IPS-11a (cell line): ENCODE data around the gene SLC66A2.
"Not testable (repeated sequence)": the region's sequence is repeated elsewhere in the genome, so short reads cannot be mapped to it uniquely, and the experiment has no call there.

ENCODE experiments used
- H3K4me3 ChIP-seq: one replicate; pipeline ENCODE4 v1.5.1; 2013; ENCODE audit warnings: low read depth, low read length, control low read depth

The SLC66A2 gene

GRCh38 chr18:79869591-79870300 lies 81.7 kb downstream of the SLC66A2 start:
- H3K4me3 ChIP-seq = no peak overlapping the region

DNA sequence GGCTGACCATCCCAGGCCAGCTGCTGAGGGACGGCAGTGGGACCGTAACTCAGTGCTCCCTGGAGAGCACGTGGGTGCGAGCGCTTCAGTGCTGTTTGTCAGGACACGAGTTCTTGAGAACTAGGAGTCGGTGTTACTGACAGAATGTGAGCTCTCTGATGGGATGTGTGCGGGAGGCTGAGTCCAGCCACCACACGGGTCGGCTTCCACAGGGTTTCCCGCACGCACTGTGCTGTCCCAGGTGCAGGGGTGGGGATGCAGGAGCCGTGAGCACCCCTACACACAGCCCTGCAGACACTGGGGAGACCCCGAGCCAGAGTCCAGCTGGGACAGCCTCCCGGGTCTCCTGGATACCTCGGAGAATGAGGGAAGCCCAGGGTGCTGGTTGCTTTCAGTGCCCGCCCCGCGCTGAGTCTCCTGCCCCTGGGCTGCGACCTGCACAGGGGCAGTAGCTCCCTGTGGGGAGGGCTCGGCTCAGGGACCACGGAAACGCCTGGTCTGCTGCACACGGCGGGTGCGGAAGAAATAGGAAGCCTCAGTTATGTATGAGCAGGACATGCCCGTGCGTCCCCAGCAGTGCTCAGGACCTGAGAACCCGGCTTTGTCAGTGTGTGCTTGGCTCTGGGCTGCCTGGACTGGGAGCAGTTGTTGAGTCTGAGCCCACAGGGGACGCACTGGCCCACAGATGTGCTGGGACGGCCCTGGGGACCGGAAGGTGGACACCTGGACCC lies 82.5 kb downstream of the SLC66A2 start:
- H3K4me3 ChIP-seq = no peak overlapping the region

GRCh38 chr18:79868168-79868784 lies 83.2 kb downstream of the SLC66A2 start:
- no peak overlapping the region for H3K4me3 ChIP-seq

- no peak overlapping the region for H3K4me3 ChIP-seq
These were observed 83.8 kb downstream of the SLC66A2 start for GRCh38 chr18:79867666-79868065.

GRCh38 chr18:79866889-79867574 lies 84.4 kb downstream of the SLC66A2 start:
- no peak overlapping the region for H3K4me3 ChIP-seq

DNA sequence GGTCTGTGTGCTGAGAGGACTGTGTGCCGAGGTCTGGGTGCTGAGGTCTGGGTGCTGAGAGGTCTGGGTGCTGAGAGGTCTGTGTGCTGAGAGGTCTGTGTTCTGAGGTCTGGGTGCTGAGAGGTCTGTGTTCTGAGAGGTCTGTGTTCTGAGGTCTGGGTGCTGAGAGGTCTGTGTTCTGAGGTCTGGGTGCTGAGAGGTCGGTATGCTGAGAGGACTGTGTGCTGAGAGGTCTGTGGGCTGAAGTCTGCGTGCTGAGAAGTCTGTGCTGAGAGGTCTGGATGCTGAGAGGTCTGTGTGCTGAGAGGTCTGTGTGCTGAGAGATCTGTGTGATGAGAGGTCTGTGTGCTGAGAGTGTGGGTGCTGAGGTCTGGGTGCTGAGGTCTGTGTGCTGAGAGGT lies 85.5 kb downstream of the SLC66A2 start:
- H3K4me3 ChIP-seq = not testable (repeated sequence)

DNA sequence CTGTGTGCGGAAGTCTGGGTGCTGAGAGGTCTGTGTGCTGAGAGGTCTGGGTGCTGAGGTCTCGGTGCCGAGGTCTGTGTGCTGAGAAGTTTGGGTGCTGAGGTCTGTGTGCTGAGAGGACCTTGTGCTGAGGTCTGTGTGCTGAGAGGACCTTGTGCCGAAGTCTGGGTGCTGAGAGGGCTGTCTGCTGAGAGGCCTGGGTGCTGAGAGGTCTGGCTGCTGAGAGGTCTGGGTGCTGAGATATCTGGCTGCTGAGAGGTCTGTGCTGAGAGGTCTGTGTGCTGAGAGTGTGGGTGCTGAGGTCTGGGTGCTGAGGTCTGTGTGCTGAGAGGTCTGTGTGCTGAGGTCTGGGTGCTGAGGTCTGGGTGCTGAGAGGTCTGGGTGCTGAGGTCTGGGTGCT lies 86.5 kb downstream of the SLC66A2 start:
- H3K4me3 ChIP-seq = not testable (repeated sequence)

DNA sequence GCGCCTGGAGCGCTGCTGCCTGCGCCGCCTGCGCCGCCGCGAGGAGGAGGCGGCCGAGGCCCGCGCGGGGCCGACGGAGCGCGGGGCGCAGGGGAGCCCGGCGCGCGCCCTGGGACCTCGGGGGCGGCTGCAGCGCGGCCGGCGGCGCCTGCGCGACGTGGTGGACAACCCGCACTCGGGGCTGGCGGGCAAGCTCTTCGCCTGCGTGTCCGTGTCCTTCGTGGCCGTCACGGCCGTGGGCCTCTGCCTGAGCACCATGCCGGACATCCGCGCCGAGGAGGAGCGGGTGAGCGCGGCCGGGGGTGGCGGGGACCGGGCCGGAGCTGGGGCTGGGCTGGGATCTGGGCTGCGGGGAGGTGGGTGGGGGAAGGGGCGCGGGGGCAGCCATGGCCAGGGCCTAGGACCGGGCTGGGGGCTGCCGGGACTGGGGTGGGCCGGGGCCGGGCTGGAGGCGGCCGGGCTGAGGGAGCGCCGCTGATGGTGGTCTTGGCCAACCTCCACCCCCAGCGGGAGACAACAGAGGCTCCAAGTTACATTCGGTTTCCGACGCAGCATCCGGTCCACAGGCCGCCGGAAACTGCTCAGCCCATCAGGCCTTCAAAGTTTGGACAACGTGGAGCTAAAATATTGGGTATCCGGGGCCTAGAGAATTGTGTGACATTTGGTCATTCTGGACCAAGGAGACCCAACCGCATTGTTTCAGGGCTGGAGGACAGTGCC lies 87.3 kb downstream of the SLC66A2 start:
- H3K4me3 ChIP-seq = no peak overlapping the region

DNA sequence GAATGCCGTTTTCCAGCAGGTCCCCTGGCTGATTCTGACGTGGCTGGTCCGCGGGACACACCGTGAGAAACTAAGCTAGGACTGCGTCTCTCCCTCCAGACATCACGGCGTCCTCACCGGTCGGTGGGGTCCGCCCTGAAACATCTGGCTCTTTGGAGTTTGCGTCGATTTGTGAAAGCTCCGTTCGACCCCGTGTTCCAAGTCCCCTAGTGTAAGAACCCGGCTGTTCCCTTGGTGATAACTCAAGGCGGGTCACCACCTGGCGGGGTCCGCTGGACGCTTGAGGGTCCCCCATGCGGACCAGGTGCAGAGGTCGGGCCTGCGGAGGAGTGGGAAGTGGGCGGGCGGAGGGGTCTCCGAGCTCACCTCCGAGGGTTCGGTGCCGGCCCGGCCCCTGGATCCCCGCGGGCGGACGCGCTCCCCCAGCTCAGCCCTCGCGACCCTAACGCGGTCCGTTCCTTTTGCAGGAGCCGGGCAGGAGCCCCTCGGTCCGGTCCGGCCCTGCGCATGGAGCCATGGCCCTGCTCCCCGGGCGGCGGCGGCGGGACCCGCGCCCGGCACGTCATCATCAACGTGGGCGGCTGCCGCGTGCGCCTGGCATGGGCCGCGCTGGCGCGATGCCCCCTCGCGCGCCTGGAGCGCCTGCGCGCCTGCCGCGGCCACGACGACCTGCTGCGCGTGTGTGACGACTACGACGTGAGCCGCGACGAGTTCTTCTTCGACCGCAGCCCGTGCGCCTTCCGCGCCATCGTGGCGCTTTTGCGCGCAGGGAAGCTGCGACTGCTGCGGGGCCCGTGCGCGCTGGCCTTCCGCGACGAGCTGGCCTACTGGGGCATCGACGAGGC lies 88.1 kb downstream of the SLC66A2 start:
- H3K4me3 ChIP-seq = no peak overlapping the region

GRCh38 chr18:79862562-79862961 lies 88.9 kb downstream of the SLC66A2 start:
- H3K4me3 ChIP-seq = no peak overlapping the region

DNA sequence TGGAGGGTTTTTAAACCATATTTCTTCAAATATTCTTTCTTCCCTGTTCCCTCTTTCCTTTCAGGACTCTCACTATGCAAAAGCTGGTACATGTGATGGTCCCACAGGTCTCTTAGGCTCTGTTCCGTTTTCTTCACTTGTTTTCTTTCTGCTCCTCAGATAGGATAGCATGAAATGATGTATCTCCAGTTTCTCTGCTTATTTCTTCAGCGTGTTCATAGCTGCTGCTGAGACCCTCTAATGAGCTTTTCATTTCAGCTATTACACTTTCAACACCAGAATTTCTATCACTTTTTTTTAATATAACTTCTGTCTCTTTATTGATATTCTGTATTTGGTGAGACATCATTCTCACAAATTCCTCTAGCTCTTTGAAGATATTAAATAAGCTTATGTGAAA lies 89.8 kb downstream of the SLC66A2 start:
- no peak overlapping the region for H3K4me3 ChIP-seq

DNA sequence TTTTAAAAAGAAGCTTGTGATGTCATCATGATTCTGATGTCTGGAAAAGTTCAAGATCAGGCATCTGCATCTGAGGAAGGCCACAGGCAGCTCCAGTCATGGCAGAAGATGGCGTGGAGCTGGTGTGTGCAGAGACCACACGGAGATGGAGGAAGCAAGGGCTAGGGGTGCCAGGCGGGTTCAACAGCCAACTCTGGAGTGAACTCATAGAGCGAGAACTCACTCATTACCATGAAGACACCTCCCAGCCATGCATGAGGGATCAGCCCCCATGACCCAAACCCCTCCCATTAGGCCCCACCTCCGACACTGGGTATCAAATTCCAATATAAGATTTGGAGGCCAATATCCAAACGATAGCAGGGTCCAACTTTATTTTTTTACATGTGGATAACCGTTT lies 92.1 kb downstream of the SLC66A2 start:
- no peak overlapping the region for H3K4me3 ChIP-seq

DNA sequence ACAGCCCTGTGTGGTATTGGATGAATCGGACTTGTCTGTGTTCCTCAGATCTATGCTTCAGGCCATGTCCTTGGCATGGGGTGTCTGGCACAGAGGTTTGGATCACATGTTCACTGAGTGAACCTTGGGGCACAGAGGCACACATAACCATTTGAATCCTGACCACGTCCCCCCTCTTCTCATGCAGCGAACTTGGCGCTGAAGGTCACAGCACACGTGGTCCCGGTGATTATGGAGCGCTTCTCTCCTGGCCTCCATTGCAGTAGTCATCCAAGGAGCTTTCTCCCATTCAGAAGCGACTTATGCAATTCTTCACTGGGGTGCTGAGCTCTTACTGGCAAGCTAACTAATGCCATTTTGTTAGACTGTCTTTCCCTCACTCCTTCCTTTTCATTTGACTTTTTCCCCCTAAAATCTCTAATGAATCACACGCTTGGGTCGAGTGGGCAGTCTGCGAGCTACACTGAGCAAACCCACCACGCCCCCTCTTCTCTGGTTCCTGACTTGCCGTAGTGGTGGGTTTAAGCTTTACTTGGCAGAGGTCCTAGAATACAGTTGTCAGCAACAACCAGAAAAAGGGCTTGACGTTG lies 94.3 kb downstream of the SLC66A2 start:
- no peak overlapping the region for H3K4me3 ChIP-seq

GRCh38 chr18:79856119-79857007 lies 95.1 kb downstream of the SLC66A2 start:
- H3K4me3 ChIP-seq = no peak overlapping the region

DNA sequence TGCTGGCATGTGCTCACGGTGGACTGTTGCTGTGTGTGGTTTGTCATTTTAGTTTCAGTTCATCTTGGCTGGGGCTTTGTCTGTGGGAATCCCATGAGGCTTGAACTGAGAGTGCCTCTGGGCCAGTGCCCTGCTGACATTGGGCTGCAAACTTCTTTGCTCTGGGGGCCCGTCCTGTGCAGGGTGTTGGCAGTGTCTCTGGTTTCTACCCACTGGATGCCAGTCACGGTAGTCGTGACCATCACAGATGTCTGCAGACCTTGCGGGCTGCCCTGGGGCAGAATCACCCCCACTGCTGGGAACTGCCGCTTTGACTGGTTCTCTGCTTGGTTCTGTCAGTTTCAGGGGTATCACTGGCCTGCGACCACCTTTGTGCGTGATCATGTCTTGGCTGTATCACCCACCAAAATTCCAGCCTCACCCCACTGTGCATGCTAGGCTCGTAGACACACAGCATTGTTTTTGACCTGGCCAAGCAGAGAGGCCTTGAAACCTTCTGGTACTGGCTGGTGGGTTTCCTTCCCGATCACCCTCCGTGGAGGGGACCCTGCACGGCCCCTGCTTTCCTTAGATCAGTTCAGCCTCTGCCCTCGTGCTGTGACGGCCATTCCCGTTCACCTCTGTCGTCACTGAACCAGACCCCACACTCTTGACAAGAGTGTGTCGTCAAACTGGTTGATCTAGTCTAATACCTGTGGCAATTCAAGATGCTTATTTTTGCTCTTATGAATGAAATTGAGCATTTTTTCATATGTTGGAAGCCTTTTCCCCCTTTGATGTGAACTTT lies 96.1 kb downstream of the SLC66A2 start:
- no peak overlapping the region for H3K4me3 ChIP-seq

DNA sequence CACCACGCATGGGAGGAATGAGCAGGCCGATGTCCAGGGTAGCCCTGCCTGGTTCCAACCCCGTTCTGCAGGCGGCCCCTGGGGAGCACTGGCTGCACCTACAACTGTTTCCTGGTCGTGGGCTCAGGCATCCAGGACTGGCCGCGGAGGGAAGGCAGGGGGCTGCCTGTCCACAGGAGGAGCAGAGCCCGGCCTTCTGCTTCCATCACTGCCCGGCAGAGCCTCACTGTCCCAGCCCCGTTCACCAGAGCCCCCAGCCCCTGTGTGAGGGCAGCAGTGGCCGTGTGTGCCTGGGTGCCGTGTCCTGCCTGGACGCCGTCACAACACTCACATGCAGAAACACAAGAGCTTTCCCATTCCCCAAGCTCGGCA lies 97.5 kb downstream of the SLC66A2 start:
- no peak overlapping the region for H3K4me3 ChIP-seq

DNA sequence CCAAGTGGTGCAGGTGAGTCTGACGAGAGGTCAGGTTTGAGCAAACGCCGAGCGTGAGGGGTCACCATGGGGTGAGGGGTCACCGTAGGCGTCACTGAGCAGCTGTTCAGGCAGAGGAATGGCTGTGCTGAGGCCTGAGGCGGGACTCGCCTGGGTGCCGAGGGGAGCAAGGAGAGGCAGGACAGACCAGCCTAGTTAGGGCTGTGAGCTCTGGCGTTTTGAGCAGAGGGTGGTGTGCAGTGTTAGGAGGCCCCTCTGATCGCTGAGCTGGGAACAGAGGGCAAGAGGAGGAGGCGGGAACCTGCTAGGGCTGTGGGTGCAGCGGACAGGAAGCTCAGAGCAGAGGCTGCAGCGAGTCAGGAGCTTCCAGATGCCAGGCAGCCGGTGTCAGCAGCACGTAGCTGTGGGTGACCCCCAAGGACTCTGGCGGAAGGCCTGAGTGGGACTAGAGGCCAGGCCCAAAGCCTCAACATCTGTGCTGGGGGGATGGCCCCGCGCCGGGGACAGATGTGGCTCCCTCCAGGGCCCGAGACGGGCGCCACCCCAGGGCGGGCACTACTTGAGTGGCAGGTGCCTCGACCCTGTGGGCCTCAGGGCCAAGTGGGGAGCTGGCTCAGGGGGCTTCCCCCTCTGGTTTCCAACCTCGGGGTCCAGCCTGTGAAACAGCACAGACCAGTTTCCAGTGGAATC lies 98.0 kb downstream of the SLC66A2 start:
- no peak overlapping the region for H3K4me3 ChIP-seq
